KBM-7 (cell line): ENCODE data around the gene NFIB.

Experiments
- DNase-seq: peaks from one replicate; pipeline ENCODE4 v3.0.0-alpha.2; 2015
- in situ Hi-C: fragments of 300-500 bp; cut with MboI; formaldehyde crosslinking; loops from 2 replicates; pipeline ENCODE4 v1.14.3; 2020; ENCODE audit warnings: low sequenced_read_pairs, low pct_unique_long_range_greater_than_20kb, mixed read lengths

Gene NFIB

DNA sequence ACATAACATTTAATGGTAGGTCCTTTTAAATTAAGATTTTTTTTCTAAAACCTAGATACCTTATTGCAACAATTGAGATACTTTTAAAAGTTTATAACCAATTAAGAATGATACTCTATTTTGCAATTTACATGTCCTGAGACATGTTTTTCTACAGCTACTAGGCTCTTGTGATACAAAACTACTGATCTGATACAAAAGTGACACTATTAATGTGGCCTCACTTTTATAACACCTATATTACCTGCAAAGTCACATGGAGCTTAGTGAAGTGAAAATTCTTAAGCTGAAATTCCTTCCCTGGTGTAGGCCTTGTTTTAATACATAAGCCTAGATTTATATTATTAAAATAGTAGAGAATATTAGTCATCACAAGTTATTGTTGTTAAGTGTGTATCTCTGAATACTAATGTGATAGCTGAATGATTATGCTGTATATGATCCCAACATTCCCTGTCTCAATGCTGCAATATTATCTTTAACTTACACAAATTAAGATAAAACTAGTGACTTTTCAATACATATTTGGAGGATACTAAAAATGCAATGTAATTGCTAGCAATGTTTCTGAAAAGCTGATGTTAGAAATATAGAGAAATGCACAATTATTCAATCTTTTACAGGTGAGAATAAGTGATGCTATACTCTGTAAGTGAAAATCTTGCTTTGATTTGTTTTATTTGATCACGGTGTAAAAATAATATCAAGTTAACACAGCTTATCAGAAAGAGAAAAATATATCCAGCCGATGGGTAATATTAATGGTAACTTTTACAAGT, 2.6 kb downstream of the NFIB start:
- in situ Hi-C loops, result no loop called here
- DNase-seq, result no peak

DNA sequence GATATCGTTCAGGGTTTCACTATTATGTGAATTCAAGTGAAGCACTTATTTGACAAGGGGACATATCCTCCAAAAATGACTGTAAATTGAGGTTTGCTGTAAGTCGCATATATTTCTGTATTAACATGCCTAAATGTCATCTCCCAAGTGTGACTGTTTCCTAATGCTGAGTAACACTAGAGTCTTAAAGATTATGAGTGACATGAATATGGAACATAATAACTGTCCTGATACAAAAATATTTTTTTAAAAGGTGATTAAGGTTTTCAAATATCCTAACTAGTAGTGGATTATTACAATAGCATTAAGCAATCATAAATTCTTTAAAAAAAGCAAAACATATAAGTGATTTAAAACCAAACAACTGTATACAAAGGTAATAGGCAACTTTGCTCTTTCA, 3.6 kb downstream of the NFIB start:
- in situ Hi-C loops, result no loop called here

DNA sequence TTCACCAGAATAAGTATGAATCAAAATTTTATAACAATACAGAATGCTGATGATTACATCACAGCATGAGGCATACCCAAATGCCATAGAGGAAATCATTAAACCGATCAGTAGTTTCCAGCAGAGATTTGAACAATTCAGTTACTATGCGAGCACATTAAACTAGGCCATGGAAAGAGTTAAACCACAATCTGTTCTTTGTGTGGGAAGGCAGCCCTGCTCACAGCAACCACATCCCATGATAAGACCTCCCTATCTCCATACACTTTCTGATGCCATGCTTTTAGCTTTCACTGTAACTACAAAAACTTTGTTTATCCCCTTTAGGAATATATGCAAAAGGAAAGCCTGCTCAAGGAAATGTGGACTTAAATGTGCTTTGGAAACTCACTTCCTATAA, 4.5 kb downstream of the NFIB start:
- in situ Hi-C loops, result no loop called here
- peak; percentile 47 for DNase-seq

More for the DNA sequence above, 3.6 kb downstream of the NFIB start:
- DNase-seq, result no peak

DNA sequence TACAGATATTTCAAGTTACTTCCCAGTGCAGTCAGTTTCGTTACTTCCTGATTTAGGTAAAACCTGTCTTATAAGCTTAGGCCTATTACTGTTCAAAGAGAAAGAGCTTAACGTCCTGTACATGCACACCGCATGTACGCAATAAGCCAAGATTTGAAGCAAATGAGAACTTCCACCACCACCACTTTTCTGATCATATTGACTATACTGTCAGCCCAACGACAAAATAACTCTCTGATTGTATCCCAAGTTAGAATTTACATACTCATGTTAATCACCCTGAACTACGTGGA, 5.1 kb downstream of the NFIB start:
- in situ Hi-C loops, result no loop called here
- no peak for DNase-seq

GRCh38 chr9:14307989-14308852, 5.7 kb downstream of the NFIB start:
- no peak for DNase-seq
- in situ Hi-C loops, result no loop called here

- in situ Hi-C loops, result no loop called here
- DNase-seq, result no peak
These were observed 7.0 kb downstream of the NFIB start for GRCh38 chr9:14306672-14307660.

- in situ Hi-C loops, result no loop called here
These were observed 7.8 kb downstream of the NFIB start for GRCh38 chr9:14306188-14306587.

GRCh38 chr9:14304259-14304658, 9.7 kb downstream of the NFIB start:
- in situ Hi-C loops, result no loop called here
- DNase-seq, result no peak

More at GRCh38 chr9:14306188-14306587, 7.8 kb downstream of the NFIB start:
- DNase-seq, result no peak

DNA sequence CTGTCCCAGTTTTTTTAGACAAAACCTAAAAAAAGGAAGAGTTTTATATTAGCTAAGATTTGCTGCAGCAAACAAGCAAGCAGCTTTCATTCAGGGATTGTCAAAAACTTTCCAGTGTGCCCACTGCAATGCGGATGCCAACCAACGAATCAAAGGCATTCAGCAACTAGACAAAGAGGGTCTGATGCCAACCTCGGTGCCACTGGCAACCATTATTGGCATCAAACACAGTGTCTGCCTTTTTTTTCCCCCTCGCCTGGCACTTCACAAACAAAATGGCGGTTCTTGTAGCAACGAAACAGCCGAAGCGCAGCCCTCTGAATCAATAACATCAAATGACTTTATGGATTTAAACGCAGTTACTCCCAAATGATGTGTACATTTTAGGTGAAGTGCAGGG, 10.4 kb downstream of the NFIB start:
- DNase-seq, result no peak
- in situ Hi-C loops, result no loop called here

GRCh38 chr9:14303100-14303499, 10.8 kb downstream of the NFIB start:
- DNase-seq, result no peak
- in situ Hi-C loops, result no loop called here

- in situ Hi-C loops, result no loop called here
- DNase-seq, result no peak
These were observed 11.5 kb downstream of the NFIB start for GRCh38 chr9:14302405-14302804.

- DNase-seq, result no peak
- in situ Hi-C loops, result no loop called here
These were observed 12.3 kb downstream of the NFIB start for GRCh38 chr9:14301583-14302021.

GRCh38 chr9:14301006-14301405, 12.9 kb downstream of the NFIB start:
- in situ Hi-C loops, result no loop called here

DNA sequence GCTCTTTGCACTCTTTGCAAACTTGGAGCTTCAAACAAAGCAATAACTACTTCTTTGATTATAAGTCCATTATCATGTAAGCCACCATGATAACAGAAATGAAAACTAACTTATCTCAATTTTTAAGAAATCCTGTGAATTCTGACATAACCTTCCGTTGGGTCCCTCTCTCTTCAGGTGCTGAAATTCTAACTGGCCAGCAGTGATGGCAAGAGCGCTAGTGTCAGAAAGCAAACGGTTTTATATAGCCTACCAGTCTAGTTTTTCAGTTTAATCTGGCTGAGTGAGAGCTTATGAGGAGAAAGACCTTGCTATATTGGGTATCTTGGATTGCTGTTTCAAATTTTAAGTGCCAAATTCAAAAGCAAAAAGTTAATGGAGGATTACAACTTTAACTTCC, 13.4 kb downstream of the NFIB start:
- no peak for DNase-seq
- in situ Hi-C loops, result no loop called here

More at GRCh38 chr9:14301006-14301405, 12.9 kb downstream of the NFIB start:
- no peak for DNase-seq

DNA sequence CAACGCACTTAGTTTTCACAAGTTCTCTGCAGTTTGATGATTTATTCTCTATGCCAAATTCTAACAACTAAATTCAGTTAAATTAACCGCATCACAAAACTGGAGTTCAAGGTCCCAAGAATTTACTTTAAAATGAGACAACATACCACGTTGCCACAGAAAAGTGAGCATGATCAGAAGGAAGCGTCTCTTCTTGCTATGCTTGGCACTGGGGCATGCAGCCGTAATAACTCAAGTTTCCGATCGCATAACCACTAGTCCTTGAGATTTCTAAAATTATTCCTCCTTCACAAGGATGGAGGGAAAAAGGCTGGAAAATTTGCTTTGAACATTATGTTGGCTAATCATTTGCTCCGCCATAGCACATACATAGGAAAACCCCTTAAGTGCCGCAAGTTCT, 13.9 kb downstream of the NFIB start:
- DNase-seq, result no peak
- in situ Hi-C loops, result no loop called here

DNA sequence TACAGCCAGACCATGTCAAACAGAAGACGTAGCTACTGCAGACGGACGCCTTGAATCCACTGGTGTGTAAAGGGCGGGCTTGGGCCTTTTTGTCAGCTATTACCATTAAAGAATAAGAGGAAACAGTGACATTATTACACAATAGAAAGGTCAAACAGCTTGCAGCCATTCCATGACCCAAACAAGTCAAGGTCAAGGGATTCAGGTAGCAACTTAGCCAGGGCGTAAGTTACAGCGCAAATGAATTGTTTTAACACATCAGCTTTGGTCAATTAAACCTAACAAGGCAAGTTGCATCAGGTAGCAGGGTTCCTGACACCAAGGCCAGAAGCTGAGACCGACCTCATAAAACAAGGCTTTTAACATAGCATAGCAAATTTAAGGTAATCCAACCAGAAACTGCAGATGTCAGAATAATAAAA, 15.3 kb downstream of the NFIB start:
- DNase-seq, result no peak
- in situ Hi-C loops, result loop anchor here (25.0 kb wide), 1 partner anchor 111 kb away; no protein-coding TSS in a partner anchor

DNA sequence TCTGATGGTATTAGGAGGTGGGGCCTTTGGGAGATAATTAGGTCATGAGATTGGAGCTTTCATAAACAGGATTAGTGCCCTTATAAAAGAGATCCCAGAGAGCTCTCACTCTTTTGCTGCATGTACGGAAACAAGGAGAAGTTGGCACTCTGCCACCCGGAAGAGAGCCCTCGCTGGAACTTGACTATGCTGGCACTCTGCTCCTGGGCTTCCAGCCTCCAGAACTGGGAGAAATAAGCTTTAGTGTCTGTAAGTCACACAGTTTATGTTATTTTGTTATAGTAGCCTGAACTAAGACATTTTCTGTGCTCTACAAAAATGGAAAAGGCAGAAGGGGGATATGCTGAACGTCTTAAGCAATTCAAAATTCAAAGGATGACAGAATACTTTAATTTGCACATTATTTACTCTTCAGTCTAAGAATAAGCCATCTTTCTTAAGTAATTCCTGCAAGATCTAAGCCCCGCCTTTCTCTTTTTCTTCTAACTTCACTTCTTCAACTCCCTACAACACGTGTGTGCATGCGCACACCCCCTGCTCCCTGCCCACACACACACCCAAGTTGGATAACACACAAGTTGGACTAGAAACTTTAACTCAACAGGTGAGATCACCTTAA, 17.3 kb downstream of the NFIB start:
- no peak for DNase-seq
- in situ Hi-C loops, result loop anchor here (25.0 kb wide), 1 partner anchor 109 kb away; no protein-coding TSS in a partner anchor

DNA sequence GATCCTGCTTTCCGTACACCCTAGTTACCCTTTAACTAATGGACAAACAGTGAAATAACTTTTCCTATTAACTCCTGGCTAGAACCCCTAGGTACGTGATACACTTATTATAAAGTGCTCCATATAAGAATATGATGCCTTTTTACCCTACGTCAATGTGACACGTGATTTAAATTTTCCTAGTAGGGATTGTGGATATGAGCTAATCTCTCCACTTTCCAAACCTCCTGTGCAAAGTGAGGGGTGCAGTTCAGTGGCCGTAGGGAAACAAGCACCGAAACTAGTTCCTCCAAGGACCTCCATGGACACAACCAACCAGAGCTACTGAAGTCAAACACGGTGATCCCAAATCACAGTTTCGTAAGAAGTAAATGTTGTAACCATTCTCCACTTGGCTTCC, 19.3 kb downstream of the NFIB start:
- no peak for DNase-seq
- in situ Hi-C loops, result loop anchor here (25.0 kb wide), 1 partner anchor 107 kb away; no protein-coding TSS in a partner anchor

GRCh38 chr9:14293801-14294200, 20.1 kb downstream of the NFIB start:
- in situ Hi-C loops, result loop anchor here (25.0 kb wide), 1 partner anchor 106 kb away; no protein-coding TSS in a partner anchor
- DNase-seq, result no peak
